ENCODE data around the gene TENM4. TPM values are rescaled to one million over a fixed set of nuclear protein-coding genes. Genes with fewer than 3 reads are reported as not detected.

Gene TENM4
- polyA plus RNA-seq, 1 of the 3 experiments (the other 2 are of a cell fraction): 16.7 TPM

GRCh38 chr11:78708388-78708787, 732.4 kb downstream of the TENM4 start:
- no peak overlapping the region for H3K9ac ChIP-seq
- peaks cover 17 to 39% of the 10 kb centered on the region in 2 experiments for H3K36me3 ChIP-seq (replicated peaks in 1 of 2; ENCODE audit: control insufficient read depth in 1 of 2, insufficient read depth in 2 of 2, low read length in 1 of 2)
- no peaks in the 10 kb centered on the region for H3K9me3 ChIP-seq
- ChIA-PET POLR2A (no interaction called here), CTCF (no interaction called here)
- TF ChIP-seq NFIC (IDR thresholded peaks at IDR 0.05; ENCODE audit: borderline replicate concordance) (no peak), NRF1 (IDR thresholded peaks at IDR 0.05; ENCODE audit: low read depth, low read length) (no peak), MAX (IDR thresholded peaks at IDR 0.05; ENCODE audit: low read depth) (no peak), RXRA (IDR thresholded peaks at IDR 0.05; ENCODE audit: borderline replicate concordance, low read depth) (no peak), FOXJ3 (CRISPR knock-in tag; IDR thresholded peaks at IDR 0.05) (no peak), TCF12 (IDR thresholded peaks at IDR 0.05) (no peak), SMC3 (IDR thresholded peaks at IDR 0.05; ENCODE audit: low read depth, low read length) (no peak)
- no peaks in the 10 kb centered on the region for H3K9me2 ChIP-seq
- H3K79me2 ChIP-seq (ENCODE audit: insufficient read depth): no peaks in the 10 kb centered on the region
- no peak overlapping the region; a peak in 1 of 4 replicates for H3K27ac ChIP-seq (ENCODE audit: low read depth in 2 of 2, low read length in 1 of 2)
- H3K27me3 ChIP-seq (ENCODE audit: insufficient read depth): no peaks in the 10 kb centered on the region
- no peak overlapping the region for H2AFZ ChIP-seq (ENCODE audit: low read depth)
- H3F3A ChIP-seq (replicated peaks; ENCODE audit: insufficient read depth): no peaks in the 10 kb centered on the region
- H4K20me1 ChIP-seq (ENCODE audit: insufficient read depth): no peaks in the 10 kb centered on the region
- DNase-seq: no peak
- no peak overlapping the region for H3K4me3 ChIP-seq (ENCODE audit: low read depth in 2 of 2, low read length in 1 of 2)
- 93% methylated on average over 4 of the region's 6 CpGs for WGBS (ENCODE audit: low lambda C conversion rate)
- H3K4me1 ChIP-seq (ENCODE audit: control insufficient read depth in 1 of 2, insufficient read depth in 2 of 2, low read depth in 1 of 2, low read length in 1 of 2): peaks cover 0 to 8% of the 10 kb centered on the region in 2 experiments; a peak in 1 of 4 replicates
- H3K4me2 ChIP-seq: no peak overlapping the region

GRCh38 chr11:78706551-78706950, 734.3 kb downstream of the TENM4 start:
- 83% methylated on average over 6 of the region's 6 CpGs for WGBS (ENCODE audit: low lambda C conversion rate)
- Histone ChIP-seq H3K9me3 (no peaks in the 10 kb centered on the region), H3K4me1 (ENCODE audit: control insufficient read depth in 1 of 2, insufficient read depth in 2 of 2, low read depth in 1 of 2, low read length in 1 of 2) (peaks cover 0 to 6% of the 10 kb centered on the region in 2 experiments; a peak in 1 of 4 replicates), H3K36me3 (replicated peaks in 1 of 2; ENCODE audit: control insufficient read depth in 1 of 2, insufficient read depth in 2 of 2, low read length in 1 of 2) (peaks cover 17 to 55% of the 10 kb centered on the region in 2 experiments), H3K27ac (ENCODE audit: low read depth in 2 of 2, low read length in 1 of 2) (no peak overlapping the region; a peak in 1 of 4 replicates), H3K4me3 (ENCODE audit: low read depth in 2 of 2, low read length in 1 of 2) (no peak overlapping the region), H3K79me2 (ENCODE audit: insufficient read depth) (no peaks in the 10 kb centered on the region), H2AFZ (ENCODE audit: low read depth) (no peak overlapping the region), H3K9ac (no peak overlapping the region), H3K9me2 (no peaks in the 10 kb centered on the region), H4K20me1 (ENCODE audit: insufficient read depth) (no peaks in the 10 kb centered on the region), H3K4me2 (no peak overlapping the region), H3F3A (replicated peaks; ENCODE audit: insufficient read depth) (no peaks in the 10 kb centered on the region), H3K27me3 (ENCODE audit: insufficient read depth) (no peaks in the 10 kb centered on the region)
- DNase-seq: no peak
- POLR2A ChIA-PET: no interaction called here
- CTCF ChIA-PET: interaction anchor here (1.7 to 2.7 kb wide), 2 partner anchors 10 to 12 kb away, joined by 4 to 14 read pairs; no protein-coding TSS in a partner anchor
- TF ChIP-seq ZBTB33 (IDR thresholded peaks at IDR 0.05; ENCODE audit: borderline replicate concordance, low read depth) (no peak), RCOR1 (IDR thresholded peaks at IDR 0.05; ENCODE audit: low read length) (no peak), FOSL2 (IDR thresholded peaks at IDR 0.05; ENCODE audit: borderline replicate concordance, low read depth) (no peak), FOXJ3 (CRISPR knock-in tag; IDR thresholded peaks at IDR 0.05) (no peak), POLR2AphosphoS5 (IDR thresholded peaks at IDR 0.05; ENCODE audit: low read depth, low read length) (no peak), GATA2 (CRISPR knock-in tag; IDR thresholded peaks at IDR 0.05) (no peak), TAF1 (IDR thresholded peaks at IDR 0.05; ENCODE audit: borderline replicate concordance, low read depth, low read length) (no peak), TCF12 (IDR thresholded peaks at IDR 0.05) (no peak), MXI1 (IDR thresholded peaks at IDR 0.05; ENCODE audit: low read depth, low read length) (no peak), USF2 (IDR thresholded peaks at IDR 0.05; ENCODE audit: borderline replicate concordance, low read depth, low read length) (no peak), CHD2 (IDR thresholded peaks at IDR 0.05; ENCODE audit: low read length, partially characterized antibody) (no peak), NFIC (IDR thresholded peaks at IDR 0.05; ENCODE audit: borderline replicate concordance) (no peak), JUND (IDR thresholded peaks at IDR 0.05) (no peak), RXRA (IDR thresholded peaks at IDR 0.05; ENCODE audit: borderline replicate concordance, low read depth) (no peak), NRF1 (IDR thresholded peaks at IDR 0.05; ENCODE audit: low read depth, low read length) (no peak), USF1 (IDR thresholded peaks at IDR 0.05; ENCODE audit: borderline replicate concordance, low read depth) (no peak), EP300 (IDR thresholded peaks at IDR 0.05; ENCODE audit: borderline replicate concordance in 1 of 2, low read depth in 1 of 2, low read length in 1 of 2) (no peak), SIN3A (IDR thresholded peaks at IDR 0.05; ENCODE audit: borderline replicate concordance, low read depth, low read length) (no peak), REST (IDR thresholded peaks at IDR 0.05; ENCODE audit: low read depth, low read length) (no peak)

Measured in SK-N-SH (cell line).